WTC11 (cell line): ENCODE data around the gene OSBPL10. TPM values are rescaled to one million over a fixed set of nuclear protein-coding genes. Genes with fewer than 3 reads are reported as not detected.

Source experiments
- ATAC-seq: fragments of 200-7000 bp; cut with Tn5 transposase; 2 replicates; pipeline ENCODE4 v1.10.0; 2021; ENCODE audit warnings: mild to moderate bottlenecking, moderate library complexity
- CTCF ChIA-PET: fragments of 300-600 bp; sonication (Branson Sonifier 250); formaldehyde crosslinking; loops from one replicate; lab custom pipeline; 2021; ENCODE audit warnings: antibody characterized with exemption; lab: Charles Lee
- POLR2A ChIA-PET: fragments of 350-600 bp; sonication (Branson Sonifier 250); formaldehyde crosslinking; loops from one replicate; lab custom pipeline; 2021; ENCODE audit warnings: antibody characterized with exemption; lab: Charles Lee
- DNase-seq: peaks from one replicate; pipeline ENCODE4 v3.0.0; 2021; ENCODE audit warnings: low spot score
- H3K27ac Mint-ChIP-seq: 2 replicates; pipeline ENCODE4 v1.8.0; 2021; ENCODE audit warnings: mixed read lengths
- H3K27me3 Mint-ChIP-seq: 2 replicates; pipeline ENCODE4 v1.8.0; 2021; ENCODE audit warnings: low read depth, mild to moderate bottlenecking, moderate library complexity, mixed read lengths
- H3K36me3 Mint-ChIP-seq: 2 replicates; pipeline ENCODE4 v1.8.0; 2021; ENCODE audit warnings: mixed read lengths
- H3K4me1 Mint-ChIP-seq: 2 replicates; pipeline ENCODE4 v1.8.0; 2022; ENCODE audit warnings: mixed read lengths
- H3K4me3 Mint-ChIP-seq: 2 replicates; pipeline ENCODE4 v1.8.0; 2021; ENCODE audit warnings: mild to moderate bottlenecking, moderate library complexity, mixed read lengths
- H3K9me3 Mint-ChIP-seq: 2 replicates; pipeline ENCODE4 v1.8.0; 2021; ENCODE audit warnings: mixed read lengths
- CBFB ChIP-seq: sonication (generic); formaldehyde crosslinking; IDR thresholded peaks from 2 replicates; pipeline ENCODE4 v1.8.1; 2022; ENCODE audit warnings: mild to moderate bottlenecking, low read depth, missing genetic modification reagents
- CREB1 ChIP-seq: sonication (generic); formaldehyde crosslinking; IDR thresholded peaks from 2 replicates; pipeline ENCODE4 v1.8.0; 2023; ENCODE audit warnings: mild to moderate bottlenecking, missing genetic modification reagents
- ELF4 ChIP-seq: sonication (generic); formaldehyde crosslinking; IDR thresholded peaks from 2 replicates; pipeline ENCODE4 v1.8.1; 2022; ENCODE audit warnings: low read depth, mild to moderate bottlenecking, moderate library complexity, missing genetic modification reagents
- ESRRA ChIP-seq: sonication (generic); formaldehyde crosslinking; IDR thresholded peaks from 2 replicates; pipeline ENCODE4 v1.8.1; 2022; ENCODE audit warnings: mild to moderate bottlenecking, missing genetic modification reagents, borderline replicate concordance
- FOXK1 ChIP-seq: sonication (generic); formaldehyde crosslinking; IDR thresholded peaks from 2 replicates; pipeline ENCODE4 v1.8.0; 2022; ENCODE audit warnings: mild to moderate bottlenecking, moderate library complexity, missing genetic modification reagents
- FOXP1 ChIP-seq: sonication (generic); formaldehyde crosslinking; IDR thresholded peaks from 2 replicates; pipeline ENCODE4 v1.8.0; 2022; ENCODE audit warnings: missing genetic modification reagents, mild to moderate bottlenecking, moderate library complexity, borderline replicate concordance
- GABPB1 ChIP-seq: sonication (generic); formaldehyde crosslinking; IDR thresholded peaks from 2 replicates; pipeline ENCODE4 v1.8.1; 2023; ENCODE audit warnings: mild to moderate bottlenecking, missing genetic modification reagents
- GRHL2 ChIP-seq: fragments of 250-450 bp; sonication (Bioruptor Pico); IDR thresholded peaks from 2 replicates; pipeline ENCODE4 v1.8.0; 2022; ENCODE audit warnings: mild to moderate bottlenecking, moderate library complexity; ENCODE audit not compliant: insufficient replicate concordance, severe bottlenecking
- HMGA2 ChIP-seq: fragments of 250-450 bp; sonication (Bioruptor Pico); IDR thresholded peaks from 2 replicates; pipeline ENCODE4 v1.4.0; 2021; ENCODE audit warnings: mild to moderate bottlenecking, moderate library complexity
- KAT7 ChIP-seq: sonication (generic); formaldehyde crosslinking; IDR thresholded peaks from 2 replicates; pipeline ENCODE4 v1.8.1; 2023; ENCODE audit warnings: missing genetic modification reagents, mild to moderate bottlenecking, borderline replicate concordance
- NFE2L1 ChIP-seq: sonication (generic); formaldehyde crosslinking; IDR thresholded peaks from 2 replicates; pipeline ENCODE4 v1.8.1; 2023; ENCODE audit warnings: missing genetic modification reagents
- NR2C2 ChIP-seq: sonication (generic); formaldehyde crosslinking; IDR thresholded peaks from 2 replicates; pipeline ENCODE4 v1.8.0; 2022; ENCODE audit warnings: mild to moderate bottlenecking, missing genetic modification reagents
- PRRX2 ChIP-seq: fragments of 250-450 bp; sonication (Bioruptor Pico); IDR thresholded peaks from 2 replicates; pipeline ENCODE4 v1.8.0; 2021; ENCODE audit warnings: mild to moderate bottlenecking
- RELA ChIP-seq: sonication (generic); formaldehyde crosslinking; IDR thresholded peaks from 2 replicates; pipeline ENCODE4 v1.8.1; 2022; ENCODE audit warnings: missing genetic modification reagents, mild to moderate bottlenecking, borderline replicate concordance
- SP1 ChIP-seq: sonication (generic); formaldehyde crosslinking; conservative IDR thresholded peaks from 2 replicates; pipeline ENCODE4 v1.8.1; 2022; ENCODE audit warnings: missing genetic modification reagents
- TP53 ChIP-seq: sonication (generic); formaldehyde crosslinking; IDR thresholded peaks from 2 replicates; pipeline ENCODE4 v1.8.1; 2023; ENCODE audit warnings: mild to moderate bottlenecking, missing genetic modification reagents
- ZNF121 ChIP-seq: sonication (generic); formaldehyde crosslinking; IDR thresholded peaks from 2 replicates; pipeline ENCODE4 v1.8.0; 2023; ENCODE audit warnings: missing genetic modification reagents
- ZNF232 ChIP-seq: sonication (generic); formaldehyde crosslinking; IDR thresholded peaks from 2 replicates; pipeline ENCODE4 v1.8.0; 2022; ENCODE audit warnings: mild to moderate bottlenecking, missing genetic modification reagents
- ZNF317 ChIP-seq: sonication (generic); formaldehyde crosslinking; IDR thresholded peaks from 2 replicates; pipeline ENCODE4 v1.8.1; 2023; ENCODE audit warnings: low read depth, mild to moderate bottlenecking, moderate library complexity, missing genetic modification reagents, borderline replicate concordance
- ZNF416 ChIP-seq: fragments of 250-450 bp; sonication (Bioruptor Pico); IDR thresholded peaks from 2 replicates; pipeline ENCODE4 v1.9.0; 2021; ENCODE audit warnings: mild to moderate bottlenecking, inconsistent platforms
- ZNF671 ChIP-seq: fragments of 250-450 bp; sonication (Bioruptor Pico); IDR thresholded peaks from 2 replicates; pipeline ENCODE4 v1.8.0; 2021; ENCODE audit warnings: mild to moderate bottlenecking
- total RNA-seq: library from RNA; stranded (reverse); gene quantifications from 3 replicates; pipeline ENCODE4 v1.2.3, GENCODE V29; 2021
- TF ChIP-seq, protein P1 (sequence below): sonication (generic); formaldehyde crosslinking; IDR thresholded peaks from 2 replicates; pipeline ENCODE4 v1.8.1; 2022; ENCODE audit warnings: mild to moderate bottlenecking, moderate library complexity, missing genetic modification reagents
- TF ChIP-seq, protein P2 (sequence below): fragments of 250-450 bp; sonication (Bioruptor Pico); IDR thresholded peaks from 2 replicates; pipeline ENCODE4 v1.9.0; 2021; ENCODE audit warnings: mild to moderate bottlenecking
- TF ChIP-seq, protein P3 (sequence below): sonication (generic); formaldehyde crosslinking; conservative IDR thresholded peaks from 2 replicates; pipeline ENCODE4 v1.8.1; 2023; ENCODE audit warnings: mild to moderate bottlenecking, low read depth, missing genetic modification reagents, moderate library complexity
- TF ChIP-seq, protein P4 (sequence below): sonication (generic); formaldehyde crosslinking; IDR thresholded peaks from 2 replicates; pipeline ENCODE4 v1.8.1; 2022; ENCODE audit warnings: low read depth, missing genetic modification reagents, borderline replicate concordance
- TF ChIP-seq, protein P5 (sequence below): sonication (generic); formaldehyde crosslinking; IDR thresholded peaks from 2 replicates; pipeline ENCODE4 v1.8.1; 2023; ENCODE audit warnings: mild to moderate bottlenecking, missing genetic modification reagents, moderate library complexity
- TF ChIP-seq, protein P6 (sequence below): sonication (generic); formaldehyde crosslinking; IDR thresholded peaks from 2 replicates; pipeline ENCODE4 v1.8.0; 2022; ENCODE audit warnings: mild to moderate bottlenecking, missing genetic modification reagents

The OSBPL10 gene
- total RNA-seq, 1 experiment from 2014 or later, result 84.1 TPM

DNA sequence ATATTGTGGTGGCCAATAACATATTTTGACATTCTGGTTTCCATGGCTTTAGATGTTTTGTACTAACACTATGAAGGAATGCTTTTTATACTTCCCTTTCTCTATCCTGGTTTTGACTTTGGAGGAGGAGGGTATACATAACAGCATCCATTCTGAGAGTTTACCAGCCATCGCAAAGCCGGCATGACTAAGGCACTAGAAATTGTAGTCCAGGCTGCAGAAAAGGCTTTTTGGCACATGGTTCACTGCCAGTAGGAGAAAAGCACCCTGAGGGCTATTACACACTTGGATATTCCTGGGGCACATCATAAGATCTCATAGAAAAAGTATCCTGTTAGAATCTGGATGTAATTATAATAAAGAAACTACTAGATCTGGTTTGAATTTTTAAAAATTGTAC is 346.6 kb downstream of the OSBPL10 start (continued):
- no peak for TF ChIP-seq RELA (CRISPR knock-in tag)
- no peak for TF ChIP-seq ZNF671 (CRISPR knock-in tag)
- TF ChIP-seq, protein P1, sequence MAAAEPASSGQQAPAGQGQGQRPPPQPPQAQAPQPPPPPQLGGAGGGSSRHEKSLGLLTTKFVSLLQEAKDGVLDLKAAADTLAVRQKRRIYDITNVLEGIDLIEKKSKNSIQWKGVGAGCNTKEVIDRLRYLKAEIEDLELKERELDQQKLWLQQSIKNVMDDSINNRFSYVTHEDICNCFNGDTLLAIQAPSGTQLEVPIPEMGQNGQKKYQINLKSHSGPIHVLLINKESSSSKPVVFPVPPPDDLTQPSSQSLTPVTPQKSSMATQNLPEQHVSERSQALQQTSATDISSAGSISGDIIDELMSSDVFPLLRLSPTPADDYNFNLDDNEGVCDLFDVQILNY, result no peak
- TF ChIP-seq, all 79 proteins: peak for 0

DNA sequence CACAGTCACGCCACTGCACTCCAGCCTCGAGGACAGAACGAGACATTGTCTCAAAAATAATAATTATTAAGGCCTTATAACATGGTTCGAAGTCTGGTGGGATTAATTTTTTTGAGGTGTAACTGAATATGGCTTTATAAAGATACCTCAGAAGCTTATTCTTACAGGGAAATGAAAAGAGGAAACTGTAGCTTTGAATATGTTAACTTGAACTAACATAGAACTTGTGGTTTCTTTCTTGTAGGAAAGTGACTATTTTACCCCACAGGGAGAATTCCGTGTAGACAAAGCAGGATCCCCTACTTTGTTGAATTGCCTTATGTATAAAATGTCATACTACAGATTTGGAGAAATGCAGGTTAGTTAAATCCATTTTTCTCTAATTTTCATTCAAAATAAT is 352.0 kb downstream of the OSBPL10 start:
- no peaks in the 10 kb centered on the region for H3K9me3 Mint-ChIP-seq
- POLR2A ChIA-PET, result no interaction called here

DNA sequence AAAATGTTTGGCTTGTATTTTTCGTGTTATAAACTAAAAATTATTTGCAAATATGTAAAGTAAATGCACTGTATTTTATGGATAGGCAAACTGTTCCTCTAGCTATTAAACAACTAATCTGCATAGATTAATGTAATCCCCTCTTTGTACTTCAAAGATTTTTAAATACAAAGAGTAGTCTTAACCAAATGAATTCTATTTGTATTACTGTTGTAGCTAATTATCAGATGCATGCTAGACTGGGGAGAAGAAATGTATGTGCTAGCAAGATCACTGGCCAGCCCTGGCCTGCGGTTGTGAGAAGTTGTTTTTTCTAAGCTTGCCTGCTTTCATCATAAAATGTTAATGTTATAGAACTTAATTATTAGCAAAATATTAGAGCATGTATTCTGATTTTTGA is 355.7 kb downstream of the OSBPL10 start:
- no peak overlapping the region for H3K4me3 Mint-ChIP-seq
- peaks cover 24% of the 10 kb centered on the region for H3K36me3 Mint-ChIP-seq
- ChIA-PET CTCF (interaction anchor here (0.8 to 1.6 kb wide), 2 partner anchors 13 to 15 kb away, joined by 5 read pairs; no protein-coding TSS in a partner anchor), POLR2A (no interaction called here)
- ATAC-seq (no peak), DNase-seq (no peak)
- H3K4me1 Mint-ChIP-seq, result peaks cover 28% of the 10 kb centered on the region
- H3K27me3 Mint-ChIP-seq, result no peaks in the 10 kb centered on the region
- H3K27ac Mint-ChIP-seq, result no peak overlapping the region
- no peaks in the 10 kb centered on the region for H3K9me3 Mint-ChIP-seq
- TF ChIP-seq ZNF232 (CRISPR knock-in tag) (no peak), FOXP1 (CRISPR knock-in tag) (no peak), SP1 (CRISPR knock-in tag) (no peak), ZNF121 (no peak), CBFB (CRISPR knock-in tag) (no peak), GABPB1 (CRISPR knock-in tag) (no peak), FOXK1 (CRISPR knock-in tag) (no peak)
- TF ChIP-seq, protein P2, sequence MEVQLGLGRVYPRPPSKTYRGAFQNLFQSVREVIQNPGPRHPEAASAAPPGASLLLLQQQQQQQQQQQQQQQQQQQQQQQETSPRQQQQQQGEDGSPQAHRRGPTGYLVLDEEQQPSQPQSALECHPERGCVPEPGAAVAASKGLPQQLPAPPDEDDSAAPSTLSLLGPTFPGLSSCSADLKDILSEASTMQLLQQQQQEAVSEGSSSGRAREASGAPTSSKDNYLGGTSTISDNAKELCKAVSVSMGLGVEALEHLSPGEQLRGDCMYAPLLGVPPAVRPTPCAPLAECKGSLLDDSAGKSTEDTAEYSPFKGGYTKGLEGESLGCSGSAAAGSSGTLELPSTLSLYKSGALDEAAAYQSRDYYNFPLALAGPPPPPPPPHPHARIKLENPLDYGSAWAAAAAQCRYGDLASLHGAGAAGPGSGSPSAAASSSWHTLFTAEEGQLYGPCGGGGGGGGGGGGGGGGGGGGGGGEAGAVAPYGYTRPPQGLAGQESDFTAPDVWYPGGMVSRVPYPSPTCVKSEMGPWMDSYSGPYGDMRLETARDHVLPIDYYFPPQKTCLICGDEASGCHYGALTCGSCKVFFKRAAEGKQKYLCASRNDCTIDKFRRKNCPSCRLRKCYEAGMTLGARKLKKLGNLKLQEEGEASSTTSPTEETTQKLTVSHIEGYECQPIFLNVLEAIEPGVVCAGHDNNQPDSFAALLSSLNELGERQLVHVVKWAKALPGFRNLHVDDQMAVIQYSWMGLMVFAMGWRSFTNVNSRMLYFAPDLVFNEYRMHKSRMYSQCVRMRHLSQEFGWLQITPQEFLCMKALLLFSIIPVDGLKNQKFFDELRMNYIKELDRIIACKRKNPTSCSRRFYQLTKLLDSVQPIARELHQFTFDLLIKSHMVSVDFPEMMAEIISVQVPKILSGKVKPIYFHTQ (CRISPR knock-in tag), result no peak
- TF ChIP-seq, protein P3, sequence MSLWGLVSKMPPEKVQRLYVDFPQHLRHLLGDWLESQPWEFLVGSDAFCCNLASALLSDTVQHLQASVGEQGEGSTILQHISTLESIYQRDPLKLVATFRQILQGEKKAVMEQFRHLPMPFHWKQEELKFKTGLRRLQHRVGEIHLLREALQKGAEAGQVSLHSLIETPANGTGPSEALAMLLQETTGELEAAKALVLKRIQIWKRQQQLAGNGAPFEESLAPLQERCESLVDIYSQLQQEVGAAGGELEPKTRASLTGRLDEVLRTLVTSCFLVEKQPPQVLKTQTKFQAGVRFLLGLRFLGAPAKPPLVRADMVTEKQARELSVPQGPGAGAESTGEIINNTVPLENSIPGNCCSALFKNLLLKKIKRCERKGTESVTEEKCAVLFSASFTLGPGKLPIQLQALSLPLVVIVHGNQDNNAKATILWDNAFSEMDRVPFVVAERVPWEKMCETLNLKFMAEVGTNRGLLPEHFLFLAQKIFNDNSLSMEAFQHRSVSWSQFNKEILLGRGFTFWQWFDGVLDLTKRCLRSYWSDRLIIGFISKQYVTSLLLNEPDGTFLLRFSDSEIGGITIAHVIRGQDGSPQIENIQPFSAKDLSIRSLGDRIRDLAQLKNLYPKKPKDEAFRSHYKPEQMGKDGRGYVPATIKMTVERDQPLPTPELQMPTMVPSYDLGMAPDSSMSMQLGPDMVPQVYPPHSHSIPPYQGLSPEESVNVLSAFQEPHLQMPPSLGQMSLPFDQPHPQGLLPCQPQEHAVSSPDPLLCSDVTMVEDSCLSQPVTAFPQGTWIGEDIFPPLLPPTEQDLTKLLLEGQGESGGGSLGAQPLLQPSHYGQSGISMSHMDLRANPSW (CRISPR knock-in tag), result no peak
- TF ChIP-seq, protein P4, sequence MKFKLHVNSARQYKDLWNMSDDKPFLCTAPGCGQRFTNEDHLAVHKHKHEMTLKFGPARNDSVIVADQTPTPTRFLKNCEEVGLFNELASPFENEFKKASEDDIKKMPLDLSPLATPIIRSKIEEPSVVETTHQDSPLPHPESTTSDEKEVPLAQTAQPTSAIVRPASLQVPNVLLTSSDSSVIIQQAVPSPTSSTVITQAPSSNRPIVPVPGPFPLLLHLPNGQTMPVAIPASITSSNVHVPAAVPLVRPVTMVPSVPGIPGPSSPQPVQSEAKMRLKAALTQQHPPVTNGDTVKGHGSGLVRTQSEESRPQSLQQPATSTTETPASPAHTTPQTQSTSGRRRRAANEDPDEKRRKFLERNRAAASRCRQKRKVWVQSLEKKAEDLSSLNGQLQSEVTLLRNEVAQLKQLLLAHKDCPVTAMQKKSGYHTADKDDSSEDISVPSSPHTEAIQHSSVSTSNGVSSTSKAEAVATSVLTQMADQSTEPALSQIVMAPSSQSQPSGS (CRISPR knock-in tag), result no peak

More for the DNA sequence above, 352.0 kb downstream of the OSBPL10 start:
- H3K4me1 Mint-ChIP-seq, result peaks cover 28% of the 10 kb centered on the region
- H3K36me3 Mint-ChIP-seq, result peaks cover 39% of the 10 kb centered on the region
- H3K27ac Mint-ChIP-seq, result no peak overlapping the region
- no peak for DNase-seq
- no peak overlapping the region for H3K4me3 Mint-ChIP-seq
- CTCF ChIA-PET, result no interaction called here
- TF ChIP-seq ELF4 (CRISPR knock-in tag) (no peak), ESRRA (CRISPR knock-in tag) (no peak), ZNF416 (no peak), TP53 (CRISPR knock-in tag) (no peak), PRRX2 (CRISPR knock-in tag) (no peak), CREB1 (no peak), CBFB (CRISPR knock-in tag) (no peak), KAT7 (CRISPR knock-in tag) (no peak), NFE2L1 (CRISPR knock-in tag) (no peak), FOXK1 (CRISPR knock-in tag) (no peak), HMGA2 (CRISPR knock-in tag) (no peak), NR2C2 (no peak), GRHL2 (CRISPR knock-in tag) (no peak), ZNF317 (CRISPR knock-in tag) (no peak), FOXP1 (CRISPR knock-in tag) (no peak)
- TF ChIP-seq, protein P5, sequence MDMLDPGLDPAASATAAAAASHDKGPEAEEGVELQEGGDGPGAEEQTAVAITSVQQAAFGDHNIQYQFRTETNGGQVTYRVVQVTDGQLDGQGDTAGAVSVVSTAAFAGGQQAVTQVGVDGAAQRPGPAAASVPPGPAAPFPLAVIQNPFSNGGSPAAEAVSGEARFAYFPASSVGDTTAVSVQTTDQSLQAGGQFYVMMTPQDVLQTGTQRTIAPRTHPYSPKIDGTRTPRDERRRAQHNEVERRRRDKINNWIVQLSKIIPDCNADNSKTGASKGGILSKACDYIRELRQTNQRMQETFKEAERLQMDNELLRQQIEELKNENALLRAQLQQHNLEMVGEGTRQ (CRISPR knock-in tag), result no peak
- TF ChIP-seq, protein P3 (CRISPR knock-in tag), result no peak
- TF ChIP-seq, protein P6, sequence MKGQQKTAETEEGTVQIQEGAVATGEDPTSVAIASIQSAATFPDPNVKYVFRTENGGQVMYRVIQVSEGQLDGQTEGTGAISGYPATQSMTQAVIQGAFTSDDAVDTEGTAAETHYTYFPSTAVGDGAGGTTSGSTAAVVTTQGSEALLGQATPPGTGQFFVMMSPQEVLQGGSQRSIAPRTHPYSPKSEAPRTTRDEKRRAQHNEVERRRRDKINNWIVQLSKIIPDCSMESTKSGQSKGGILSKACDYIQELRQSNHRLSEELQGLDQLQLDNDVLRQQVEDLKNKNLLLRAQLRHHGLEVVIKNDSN, result no peak
- ATAC-seq, result no peak
- H3K27me3 Mint-ChIP-seq, result no peaks in the 10 kb centered on the region
